ENCODE measurements around the gene TNNT2.

The TNNT2 gene

DNA sequence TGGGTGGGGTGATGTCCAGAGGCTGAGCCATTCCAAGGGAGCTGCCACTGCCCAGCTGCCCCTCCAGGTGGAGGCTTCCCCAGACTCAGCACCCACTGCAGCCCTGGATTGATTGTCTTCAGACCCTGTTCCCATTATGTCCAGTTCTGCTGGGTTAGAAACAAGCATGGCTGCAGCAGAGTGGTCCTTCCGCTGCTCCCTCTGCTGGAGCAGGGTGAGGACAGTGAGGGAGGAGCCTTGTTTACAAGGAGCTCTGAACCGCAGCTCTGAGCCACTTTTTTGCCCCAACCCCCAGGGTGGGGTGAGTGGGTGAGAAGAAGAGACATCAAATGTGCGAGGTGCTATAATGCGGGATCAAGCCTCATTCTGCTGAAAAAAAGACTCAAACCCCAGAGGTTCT is 2.3 kb downstream of the TNNT2 start:
- no peak overlapping the region for H3K9ac ChIP-seq
- no peak overlapping the region for H3K4me3 ChIP-seq (ENCODE audit: low read depth, low read length)
- no peaks in the 10 kb centered on the region for H3K9me3 ChIP-seq (ENCODE audit: control insufficient read depth, low read length)
- TF ChIP-seq, protein P1, sequence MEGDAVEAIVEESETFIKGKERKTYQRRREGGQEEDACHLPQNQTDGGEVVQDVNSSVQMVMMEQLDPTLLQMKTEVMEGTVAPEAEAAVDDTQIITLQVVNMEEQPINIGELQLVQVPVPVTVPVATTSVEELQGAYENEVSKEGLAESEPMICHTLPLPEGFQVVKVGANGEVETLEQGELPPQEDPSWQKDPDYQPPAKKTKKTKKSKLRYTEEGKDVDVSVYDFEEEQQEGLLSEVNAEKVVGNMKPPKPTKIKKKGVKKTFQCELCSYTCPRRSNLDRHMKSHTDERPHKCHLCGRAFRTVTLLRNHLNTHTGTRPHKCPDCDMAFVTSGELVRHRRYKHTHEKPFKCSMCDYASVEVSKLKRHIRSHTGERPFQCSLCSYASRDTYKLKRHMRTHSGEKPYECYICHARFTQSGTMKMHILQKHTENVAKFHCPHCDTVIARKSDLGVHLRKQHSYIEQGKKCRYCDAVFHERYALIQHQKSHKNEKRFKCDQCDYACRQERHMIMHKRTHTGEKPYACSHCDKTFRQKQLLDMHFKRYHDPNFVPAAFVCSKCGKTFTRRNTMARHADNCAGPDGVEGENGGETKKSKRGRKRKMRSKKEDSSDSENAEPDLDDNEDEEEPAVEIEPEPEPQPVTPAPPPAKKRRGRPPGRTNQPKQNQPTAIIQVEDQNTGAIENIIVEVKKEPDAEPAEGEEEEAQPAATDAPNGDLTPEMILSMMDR (IDR thresholded peaks at IDR 0.05): no peak
- H3K27me3 ChIP-seq (ENCODE audit: control insufficient read depth, insufficient read depth, low read length): no peaks in the 10 kb centered on the region
- H3K36me3 ChIP-seq (ENCODE audit: control insufficient read depth, insufficient read depth, low read length): no peaks in the 10 kb centered on the region
- no peaks in the 10 kb centered on the region for H3K4me1 ChIP-seq
- H3K79me2 ChIP-seq: no peaks in the 10 kb centered on the region
- no peak overlapping the region for H3K27ac ChIP-seq
- H2AFZ ChIP-seq: no peak overlapping the region
- no peak overlapping the region for H3K4me2 ChIP-seq (ENCODE audit: low read length)

DNA sequence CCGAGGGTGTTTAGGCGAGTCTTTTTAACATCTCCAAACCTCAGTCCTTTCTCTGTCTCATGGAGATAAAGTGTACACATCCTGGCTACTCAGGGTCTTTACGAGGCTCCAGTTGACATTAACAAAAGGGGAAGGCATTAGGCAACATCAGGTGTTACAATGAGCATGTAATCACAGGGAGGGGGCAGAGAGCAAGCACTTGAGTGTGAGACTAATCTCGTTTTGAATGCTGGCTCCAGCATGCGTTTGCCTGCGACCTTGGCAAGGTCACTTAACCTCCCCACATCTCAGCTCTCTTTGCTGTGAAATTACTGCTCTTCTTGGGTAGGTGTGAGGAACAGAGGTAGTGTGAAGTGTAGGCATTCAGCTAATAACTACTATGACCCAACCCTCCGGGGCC is 3.1 kb downstream of the TNNT2 start:
- Histone ChIP-seq H3K9ac (no peak overlapping the region), H3K27me3 (ENCODE audit: control insufficient read depth, insufficient read depth, low read length) (no peaks in the 10 kb centered on the region), H3K9me3 (ENCODE audit: control insufficient read depth, low read length) (no peaks in the 10 kb centered on the region), H3K27ac (no peak overlapping the region), H2AFZ (no peak overlapping the region), H3K4me1 (no peaks in the 10 kb centered on the region), H3K4me3 (ENCODE audit: low read depth, low read length) (no peak overlapping the region), H3K79me2 (no peaks in the 10 kb centered on the region), H3K4me2 (ENCODE audit: low read length) (no peak overlapping the region), H3K36me3 (ENCODE audit: control insufficient read depth, insufficient read depth, low read length) (no peaks in the 10 kb centered on the region)
- TF ChIP-seq, protein P1 (IDR thresholded peaks at IDR 0.05): no peak

DNA sequence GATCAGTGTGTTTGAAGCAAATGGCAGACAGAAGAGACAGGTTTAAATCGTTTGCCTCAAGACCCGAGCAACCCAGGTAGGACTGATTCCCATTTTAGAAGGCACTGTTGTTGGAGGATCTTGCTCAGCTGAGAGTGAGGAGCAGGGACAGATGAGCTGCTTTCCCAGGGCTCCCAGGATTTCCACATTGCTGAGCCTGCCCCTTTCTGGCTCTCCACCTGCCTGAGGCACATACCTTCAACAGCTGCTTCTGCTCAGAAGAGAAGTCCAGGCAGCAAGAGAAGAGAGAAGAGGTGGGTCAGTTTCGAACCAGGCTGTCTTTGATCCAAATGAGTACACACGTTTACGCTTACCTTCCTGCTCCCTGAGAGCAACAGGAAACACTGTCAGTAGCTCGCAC is 5.7 kb downstream of the TNNT2 start:
- Histone ChIP-seq H3K9me3 (ENCODE audit: control insufficient read depth, low read length) (no peaks in the 10 kb centered on the region), H3K79me2 (no peaks in the 10 kb centered on the region), H3K4me1 (no peaks in the 10 kb centered on the region), H3K27ac (no peak overlapping the region), H3K36me3 (ENCODE audit: control insufficient read depth, insufficient read depth, low read length) (no peaks in the 10 kb centered on the region), H3K27me3 (ENCODE audit: control insufficient read depth, insufficient read depth, low read length) (no peaks in the 10 kb centered on the region), H3K4me3 (ENCODE audit: low read depth, low read length) (no peak overlapping the region), H3K9ac (no peak overlapping the region), H3K4me2 (ENCODE audit: low read length) (no peak overlapping the region), H2AFZ (no peak overlapping the region)
- TF ChIP-seq, protein P1 (IDR thresholded peaks at IDR 0.05): no peak

DNA sequence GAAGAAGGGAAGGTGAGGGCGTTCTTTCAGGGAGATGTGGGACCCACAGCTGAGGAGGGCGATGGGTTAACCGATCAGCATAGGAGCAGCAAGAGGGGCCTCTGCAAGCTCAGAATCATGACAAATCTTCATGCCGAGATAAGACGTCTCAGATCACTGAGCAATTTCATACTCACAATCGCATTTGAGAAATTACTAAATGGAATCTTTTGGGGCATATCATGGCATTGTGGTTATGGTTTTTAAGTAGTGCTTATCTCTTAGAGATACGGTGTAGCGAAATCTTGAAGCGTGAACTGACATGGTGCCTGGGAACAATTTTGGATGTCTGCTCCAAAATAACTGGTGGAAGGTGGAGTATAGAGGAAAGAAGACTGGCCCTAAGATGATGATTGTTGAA is 6.2 kb downstream of the TNNT2 start:
- Histone ChIP-seq H3K9ac (no peak overlapping the region), H3K27ac (no peak overlapping the region), H3K4me1 (no peaks in the 10 kb centered on the region), H3K79me2 (no peaks in the 10 kb centered on the region), H3K4me3 (ENCODE audit: low read depth, low read length) (no peak overlapping the region), H3K36me3 (ENCODE audit: control insufficient read depth, insufficient read depth, low read length) (no peaks in the 10 kb centered on the region), H3K9me3 (ENCODE audit: control insufficient read depth, low read length) (no peaks in the 10 kb centered on the region), H3K4me2 (ENCODE audit: low read length) (no peak overlapping the region), H3K27me3 (ENCODE audit: control insufficient read depth, insufficient read depth, low read length) (no peaks in the 10 kb centered on the region), H2AFZ (no peak overlapping the region)
- TF ChIP-seq, protein P1 (IDR thresholded peaks at IDR 0.05): no peak

DNA sequence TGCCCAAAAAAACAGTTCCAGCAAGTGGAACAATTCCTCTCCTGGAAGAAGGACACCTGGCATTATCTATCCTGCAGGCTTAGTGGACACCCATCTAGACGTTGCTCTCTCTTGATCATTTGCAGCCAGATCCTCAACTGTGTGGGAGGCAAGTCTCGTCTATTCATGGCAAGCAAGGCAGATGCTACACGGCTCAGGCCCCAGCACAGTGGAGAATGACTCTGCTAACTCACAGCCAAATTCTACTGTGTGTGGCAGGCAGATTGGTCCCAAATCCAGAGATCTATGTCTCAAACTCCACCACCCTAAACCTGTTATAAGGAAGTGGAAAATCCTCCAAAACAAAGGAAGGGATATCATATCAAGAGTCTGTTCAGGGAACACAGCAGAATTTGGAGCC is 7.0 kb downstream of the TNNT2 start:
- Histone ChIP-seq H3K4me1 (no peaks in the 10 kb centered on the region), H3K27me3 (ENCODE audit: control insufficient read depth, insufficient read depth, low read length) (no peaks in the 10 kb centered on the region), H3K4me2 (ENCODE audit: low read length) (no peak overlapping the region), H3K9me3 (ENCODE audit: control insufficient read depth, low read length) (no peaks in the 10 kb centered on the region), H3K4me3 (ENCODE audit: low read depth, low read length) (no peak overlapping the region), H3K9ac (no peak overlapping the region), H2AFZ (no peak overlapping the region), H3K27ac (no peak overlapping the region), H3K36me3 (ENCODE audit: control insufficient read depth, insufficient read depth, low read length) (no peaks in the 10 kb centered on the region), H3K79me2 (no peaks in the 10 kb centered on the region)
- TF ChIP-seq, protein P1 (IDR thresholded peaks at IDR 0.05): no peak

Data from parathyroid adenoma (tissue), 2 donors.